Fibroblast of lung (primary cell): ENCODE data around the gene ERCC8.

Experiments used
- EZH2 ChIP-seq: IDR thresholded peaks from 2 replicates; pipeline ENCODE4 v1.5.1; 2012; ENCODE audit warnings: low read length, control low read depth, mild to moderate bottlenecking; ENCODE audit errors: missing control alignments
- TF ChIP-seq, protein P1 (sequence below), 2 donors: IDR thresholded peaks in 1 of 2; conservative IDR thresholded peaks in 1 of 2; 1 replicate in 1 of 2; 2 replicates in 1 of 2; pipeline ENCODE4 v1.5.1; 2011 to 2012; ENCODE audit warnings: low read length in 2 of 2, control low read depth in 1 of 2, inconsistent platforms in 1 of 2, low read depth in 1 of 2, mild to moderate bottlenecking in 1 of 2

DNA sequence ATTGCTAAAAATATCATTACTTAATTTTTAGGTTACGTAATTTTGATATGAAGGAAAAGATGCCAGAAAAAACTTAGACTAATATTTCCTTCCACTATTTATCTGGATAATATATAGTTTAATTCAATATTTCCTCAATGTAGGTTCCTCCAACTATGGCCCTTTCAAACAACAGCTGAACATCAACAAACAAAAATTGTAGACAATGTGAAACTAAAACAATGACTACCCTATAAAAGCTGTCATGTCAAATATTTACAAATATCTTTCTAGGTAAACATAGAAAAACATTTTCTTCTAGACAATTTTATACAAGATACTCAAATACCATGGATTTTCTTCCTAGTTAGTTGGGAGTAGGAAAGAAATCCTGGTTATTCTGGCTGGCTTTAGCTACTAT, 117.7 kb downstream of the ERCC8 start:
- TF ChIP-seq, protein P1, sequence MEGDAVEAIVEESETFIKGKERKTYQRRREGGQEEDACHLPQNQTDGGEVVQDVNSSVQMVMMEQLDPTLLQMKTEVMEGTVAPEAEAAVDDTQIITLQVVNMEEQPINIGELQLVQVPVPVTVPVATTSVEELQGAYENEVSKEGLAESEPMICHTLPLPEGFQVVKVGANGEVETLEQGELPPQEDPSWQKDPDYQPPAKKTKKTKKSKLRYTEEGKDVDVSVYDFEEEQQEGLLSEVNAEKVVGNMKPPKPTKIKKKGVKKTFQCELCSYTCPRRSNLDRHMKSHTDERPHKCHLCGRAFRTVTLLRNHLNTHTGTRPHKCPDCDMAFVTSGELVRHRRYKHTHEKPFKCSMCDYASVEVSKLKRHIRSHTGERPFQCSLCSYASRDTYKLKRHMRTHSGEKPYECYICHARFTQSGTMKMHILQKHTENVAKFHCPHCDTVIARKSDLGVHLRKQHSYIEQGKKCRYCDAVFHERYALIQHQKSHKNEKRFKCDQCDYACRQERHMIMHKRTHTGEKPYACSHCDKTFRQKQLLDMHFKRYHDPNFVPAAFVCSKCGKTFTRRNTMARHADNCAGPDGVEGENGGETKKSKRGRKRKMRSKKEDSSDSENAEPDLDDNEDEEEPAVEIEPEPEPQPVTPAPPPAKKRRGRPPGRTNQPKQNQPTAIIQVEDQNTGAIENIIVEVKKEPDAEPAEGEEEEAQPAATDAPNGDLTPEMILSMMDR (conservative IDR thresholded peaks at IDR 0.05 in 1 of 2, IDR thresholded peaks at IDR 0.05 in 1 of 2; ENCODE audit: low read depth in 1 of 2, low read length in 2 of 2), result no peak
- TF ChIP-seq EZH2, result no peak
